ENCODE data around the gene SIT1.

SIT1 gene

GRCh38 chr9:35619800-35620158, 31.0 kb downstream of the SIT1 start (continued):
- TF ChIP-seq CSRNP3 (CRISPR knock-in tag; IDR thresholded peaks at IDR 0.05) (no peak), CSDC2 (CRISPR knock-in tag; IDR thresholded peaks at IDR 0.05) (no peak), GLIS3 (CRISPR knock-in tag; IDR thresholded peaks at IDR 0.05) (no peak), ZC3H10 (CRISPR knock-in tag; IDR thresholded peaks at IDR 0.05) (no peak), BACH2 (CRISPR knock-in tag; IDR thresholded peaks at IDR 0.05; ENCODE audit: borderline replicate concordance) (no peak), ZNF70 (CRISPR knock-in tag; IDR thresholded peaks at IDR 0.05) (no peak), ISL1 (CRISPR knock-in tag; IDR thresholded peaks at IDR 0.05) (no peak), ZNF8 (CRISPR knock-in tag; IDR thresholded peaks at IDR 0.05) (no peak), RARB (CRISPR knock-in tag; IDR thresholded peaks at IDR 0.05) (no peak), OSR1 (CRISPR knock-in tag; IDR thresholded peaks at IDR 0.05) (no peak)

- TF ChIP-seq ARNTL (CRISPR knock-in tag; IDR thresholded peaks at IDR 0.05; ENCODE audit: borderline replicate concordance, low read depth) (no peak), ZNF565 (CRISPR knock-in tag; conservative IDR thresholded peaks at IDR 0.05; ENCODE audit: low read depth) (no peak), ZNF8 (CRISPR knock-in tag; IDR thresholded peaks at IDR 0.05) (no peak), PPARA (CRISPR knock-in tag; IDR thresholded peaks at IDR 0.05; ENCODE audit: borderline replicate concordance) (no peak), ZFP3 (CRISPR knock-in tag; IDR thresholded peaks at IDR 0.05) (no peak), CSDC2 (CRISPR knock-in tag; IDR thresholded peaks at IDR 0.05) (no peak), ZC3H10 (CRISPR knock-in tag; IDR thresholded peaks at IDR 0.05) (no peak), TOX (CRISPR knock-in tag; IDR thresholded peaks at IDR 0.05; ENCODE audit: borderline replicate concordance) (no peak), TCF4 (CRISPR knock-in tag; IDR thresholded peaks at IDR 0.05; ENCODE audit: borderline replicate concordance) (no peak), TSHZ2 (CRISPR knock-in tag; IDR thresholded peaks at IDR 0.05) (no peak), GLIS3 (CRISPR knock-in tag; IDR thresholded peaks at IDR 0.05) (no peak), CSRNP3 (CRISPR knock-in tag; IDR thresholded peaks at IDR 0.05) (no peak), CREB5 (CRISPR knock-in tag; IDR thresholded peaks at IDR 0.05; ENCODE audit: low read depth) (no peak), ESRRG (CRISPR knock-in tag; IDR thresholded peaks at IDR 0.05) (no peak), PATZ1 (CRISPR knock-in tag; IDR thresholded peaks at IDR 0.05; ENCODE audit: borderline replicate concordance) (no peak), ISL1 (CRISPR knock-in tag; IDR thresholded peaks at IDR 0.05) (no peak), ZFP30 (CRISPR knock-in tag; IDR thresholded peaks at IDR 0.05) (no peak)
- no peak for ATAC-seq
Measured at GRCh38 chr9:35618854-35619799, 31.6 kb downstream of the SIT1 start.
